Fibroblast of pulmonary artery (primary cell): ENCODE results near the gene AP1AR.
"Not testable (repeated sequence)": the region's sequence is repeated elsewhere in the genome, so short reads cannot be mapped to it uniquely, and the experiment has no call there.

Experiments
- DNase-seq: peaks from one replicate; pipeline ENCODE4 v3.0.0-alpha.2; 2010; ENCODE audit warnings: low read depth
- H3K4me3 ChIP-seq: replicated peaks from 2 replicates; pipeline ENCODE4 v1.5.1; 2011; ENCODE audit warnings: low read depth, mild to moderate bottlenecking, control low read depth, low read length, moderate library complexity
- TF ChIP-seq, protein P1 (sequence below): IDR thresholded peaks from 2 replicates; pipeline ENCODE4 v1.5.1; 2011; ENCODE audit warnings: mild to moderate bottlenecking, control low read depth, low read length, inconsistent platforms; ENCODE audit errors: missing control alignments

The AP1AR gene

DNA sequence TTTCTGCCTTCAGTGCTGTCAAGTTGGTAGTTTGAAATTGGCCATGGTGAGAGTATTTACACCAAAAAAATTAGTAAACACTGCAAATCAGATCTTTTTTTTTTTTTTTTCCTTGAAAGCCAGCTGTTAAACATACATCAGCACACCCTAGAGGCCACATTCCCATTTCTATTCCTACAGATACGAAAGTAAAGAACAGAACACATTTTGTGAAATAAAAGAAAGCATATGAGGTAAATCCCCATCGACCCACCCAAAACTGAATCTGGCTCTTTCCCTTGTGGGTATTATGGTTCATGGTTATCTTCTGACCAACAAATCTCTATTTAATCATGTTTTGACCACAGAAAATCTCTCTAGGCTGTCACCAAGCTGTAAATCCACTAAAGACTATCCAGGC, 41.8 kb upstream of the AP1AR start:
- H3K4me3 ChIP-seq: no peak overlapping the region
- peak; percentile 54 for DNase-seq
- TF ChIP-seq, protein P1, sequence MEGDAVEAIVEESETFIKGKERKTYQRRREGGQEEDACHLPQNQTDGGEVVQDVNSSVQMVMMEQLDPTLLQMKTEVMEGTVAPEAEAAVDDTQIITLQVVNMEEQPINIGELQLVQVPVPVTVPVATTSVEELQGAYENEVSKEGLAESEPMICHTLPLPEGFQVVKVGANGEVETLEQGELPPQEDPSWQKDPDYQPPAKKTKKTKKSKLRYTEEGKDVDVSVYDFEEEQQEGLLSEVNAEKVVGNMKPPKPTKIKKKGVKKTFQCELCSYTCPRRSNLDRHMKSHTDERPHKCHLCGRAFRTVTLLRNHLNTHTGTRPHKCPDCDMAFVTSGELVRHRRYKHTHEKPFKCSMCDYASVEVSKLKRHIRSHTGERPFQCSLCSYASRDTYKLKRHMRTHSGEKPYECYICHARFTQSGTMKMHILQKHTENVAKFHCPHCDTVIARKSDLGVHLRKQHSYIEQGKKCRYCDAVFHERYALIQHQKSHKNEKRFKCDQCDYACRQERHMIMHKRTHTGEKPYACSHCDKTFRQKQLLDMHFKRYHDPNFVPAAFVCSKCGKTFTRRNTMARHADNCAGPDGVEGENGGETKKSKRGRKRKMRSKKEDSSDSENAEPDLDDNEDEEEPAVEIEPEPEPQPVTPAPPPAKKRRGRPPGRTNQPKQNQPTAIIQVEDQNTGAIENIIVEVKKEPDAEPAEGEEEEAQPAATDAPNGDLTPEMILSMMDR: peak; percentile 37

DNA sequence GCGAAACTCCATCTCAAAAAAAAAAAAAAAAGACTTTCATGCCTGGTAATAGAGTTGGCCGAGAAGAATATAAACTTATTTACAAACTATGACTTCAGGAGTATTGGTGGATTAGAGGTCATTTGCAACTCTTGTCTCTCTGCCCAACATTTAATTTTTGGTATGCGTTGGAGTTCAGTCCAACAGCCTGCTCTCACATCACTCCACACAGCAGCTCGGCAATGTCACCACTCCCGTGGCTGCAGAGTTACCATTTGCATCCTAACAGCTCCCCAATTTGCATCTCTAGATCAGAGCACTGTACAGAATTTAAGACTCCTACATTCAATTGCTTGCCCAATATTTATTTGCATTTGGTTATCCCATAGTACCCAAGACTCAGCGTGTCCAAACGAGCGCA, 40.9 kb upstream of the AP1AR start:
- DNase-seq: no peak
- H3K4me3 ChIP-seq: no peak overlapping the region
- TF ChIP-seq, protein P1: no peak

DNA sequence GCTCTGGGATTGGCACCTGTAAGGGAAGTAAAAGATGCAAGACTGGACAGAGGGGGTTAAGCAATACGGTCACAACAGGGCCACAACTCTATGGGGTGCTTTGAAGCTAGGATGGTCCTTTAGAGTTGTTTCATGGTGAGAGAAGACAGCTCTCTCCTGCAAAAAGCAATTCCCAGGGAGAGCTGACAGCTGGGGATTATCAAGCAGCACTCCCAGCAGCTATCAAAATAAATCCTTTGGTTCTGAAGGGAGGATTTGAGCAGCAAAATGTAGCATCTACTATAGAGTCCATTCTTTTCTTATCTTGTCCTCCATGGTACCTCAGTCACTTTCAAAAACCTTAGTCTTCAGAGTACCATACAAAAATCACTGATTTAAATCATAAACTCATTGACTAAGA, 35.1 kb upstream of the AP1AR start:
- no peak for DNase-seq
- H3K4me3 ChIP-seq: no peak overlapping the region
- TF ChIP-seq, protein P1: no peak

DNA sequence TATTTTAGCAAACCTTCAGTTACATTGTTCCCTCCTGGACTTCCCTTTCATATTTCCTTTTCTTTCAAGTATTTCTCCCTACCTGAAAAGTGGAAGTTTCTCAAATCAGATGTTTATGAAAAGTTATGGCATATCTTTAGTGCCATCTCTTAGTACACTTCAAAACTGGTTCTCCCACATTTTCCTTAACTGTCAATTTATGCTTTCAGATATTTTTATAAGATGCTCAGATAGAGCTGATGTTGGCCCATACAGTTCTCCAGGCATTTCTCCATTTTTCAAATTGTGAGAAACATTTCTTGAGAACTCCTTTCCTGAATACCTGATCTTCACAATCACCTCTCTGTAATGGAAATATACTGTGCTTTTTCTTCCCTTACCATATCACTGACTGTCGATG, 32.5 kb upstream of the AP1AR start:
- DNase-seq: no peak
- H3K4me3 ChIP-seq: no peak overlapping the region
- TF ChIP-seq, protein P1: no peak

DNA sequence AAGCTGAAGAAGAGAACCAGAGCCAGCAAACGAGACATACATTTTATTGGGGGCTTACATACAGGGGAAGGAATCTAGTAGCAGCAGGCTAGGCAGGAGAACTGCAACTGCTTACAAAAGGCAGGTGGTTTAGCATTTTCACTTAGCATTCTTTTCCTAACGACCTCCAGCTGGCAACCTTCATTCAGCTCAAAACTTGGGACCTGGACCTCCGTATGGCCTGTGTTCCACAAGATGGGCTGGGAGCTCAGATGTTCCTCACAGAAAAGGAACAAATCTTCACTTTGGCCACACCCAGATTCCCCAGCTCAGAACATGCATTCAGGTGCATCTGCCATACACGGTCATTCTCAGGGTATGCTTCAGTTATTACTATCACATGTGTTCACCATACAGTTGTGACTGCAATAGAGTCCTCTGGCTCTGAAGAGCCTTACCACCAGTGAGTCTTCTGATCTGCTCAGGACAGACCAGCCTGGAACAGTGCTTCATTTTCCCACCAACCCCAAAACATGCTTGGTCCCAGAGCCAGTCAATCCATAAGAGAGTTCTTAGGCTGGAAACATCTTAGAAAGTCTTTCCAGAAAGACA, 29.6 kb upstream of the AP1AR start:
- DNase-seq: no peak
- no peak overlapping the region for H3K4me3 ChIP-seq
- TF ChIP-seq, protein P1: no peak

DNA sequence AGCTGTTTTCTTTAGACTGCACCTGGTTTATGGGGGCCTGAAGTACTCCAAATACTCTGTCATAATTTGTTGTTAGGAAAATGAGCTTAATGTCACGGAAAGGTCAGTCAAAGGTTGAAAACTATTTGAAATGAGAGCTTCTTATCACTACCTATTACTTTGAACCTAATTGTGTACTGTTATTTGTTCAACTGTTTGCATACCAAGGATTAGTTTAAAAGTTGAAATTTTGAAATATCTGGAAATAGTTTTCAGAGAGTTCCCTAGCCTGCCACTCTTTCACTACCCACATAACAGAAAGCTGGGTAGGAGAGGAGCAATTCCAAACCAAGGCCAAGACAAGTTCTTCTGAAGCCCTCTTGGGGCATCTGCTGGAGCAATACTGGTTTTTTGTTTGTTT, 28.0 kb upstream of the AP1AR start:
- TF ChIP-seq, protein P1: no peak
- DNase-seq: no peak
- no peak overlapping the region for H3K4me3 ChIP-seq

DNA sequence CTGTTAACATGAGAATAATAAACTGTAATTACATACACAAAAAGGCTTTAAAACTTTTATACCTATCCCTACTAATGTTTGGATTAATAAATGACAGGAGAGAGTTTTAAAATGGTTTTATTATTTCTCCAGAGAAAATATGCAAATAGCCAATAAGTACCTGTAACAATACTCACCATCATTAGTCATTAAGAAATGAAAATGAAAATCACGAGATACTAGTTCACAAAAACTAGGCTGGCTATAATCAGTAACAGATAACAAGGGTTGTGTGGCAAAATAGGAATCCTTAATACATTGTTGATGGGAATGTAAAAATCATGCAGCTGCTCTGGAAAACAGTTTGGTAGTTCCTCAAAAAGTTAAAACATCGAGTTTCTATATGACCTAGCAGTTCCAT, 25.2 kb upstream of the AP1AR start:
- DNase-seq: no peak
- H3K4me3 ChIP-seq: no peak overlapping the region
- TF ChIP-seq, protein P1: no peak

DNA sequence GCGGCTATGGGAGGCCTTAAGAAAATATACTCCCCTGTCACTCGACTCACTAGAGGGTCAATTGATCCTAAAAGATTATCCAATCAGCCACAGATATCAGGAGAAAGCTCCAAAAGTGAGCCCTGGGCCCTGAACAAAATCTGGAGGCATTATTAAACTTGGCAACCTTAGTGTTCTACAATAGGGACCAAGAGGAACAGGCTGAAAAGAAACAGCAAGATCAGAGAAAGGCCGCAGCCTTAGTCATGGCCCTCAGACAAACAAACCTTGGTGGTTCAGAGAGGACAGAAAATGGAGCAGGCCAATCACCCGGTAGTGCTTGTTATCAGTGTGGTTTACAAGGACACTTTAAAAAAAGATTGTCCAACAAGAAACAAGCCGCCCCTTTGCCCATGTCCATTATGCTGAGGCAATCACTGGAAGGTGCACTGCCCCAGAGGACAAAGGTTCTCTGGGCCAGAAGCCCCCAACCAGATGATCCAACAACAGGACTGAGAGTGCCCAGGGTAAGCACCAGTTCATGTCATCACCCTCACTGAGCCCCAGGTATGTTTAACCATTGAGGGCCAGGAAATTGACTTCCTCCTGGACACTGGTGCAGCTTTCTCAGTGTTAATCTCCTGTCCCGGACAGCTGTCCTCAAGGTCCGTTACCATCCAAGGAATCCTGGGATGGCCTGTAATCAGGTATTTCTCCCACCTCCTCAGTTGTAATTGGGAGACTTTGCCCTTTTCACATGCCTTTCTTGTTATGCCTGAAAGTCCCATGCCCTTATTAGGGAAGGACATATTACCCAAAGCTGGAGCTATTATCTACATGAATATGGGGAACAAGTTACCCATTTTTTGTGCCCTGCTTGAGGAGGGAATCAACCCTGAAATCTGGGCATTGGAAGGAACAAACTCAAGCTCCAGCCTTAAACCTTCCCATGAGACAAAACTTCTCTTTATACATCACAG, 23.2 kb upstream of the AP1AR start:
- H3K4me3 ChIP-seq, DNase-seq: not testable (repeated sequence)
